IMR-90 (cell line): ENCODE data around the gene OR2W3. TPM values are rescaled to one million over a fixed set of nuclear protein-coding genes. Genes with fewer than 3 reads are reported as not detected.

Experiments
- ATAC-seq: fragments of 200-7000 bp; cut with Tn5 transposase; 2 replicates; pipeline ENCODE4 v1.9.1; 2020; ENCODE audit warnings: low read depth, mild to moderate bottlenecking, moderate library complexity
- BruUV-seq: library from RNA; stranded (reverse); fragments of 400-500 nt; replicated peaks from 2 replicates; lab custom pipeline; 2021; lab: Mats Ljungman, UMichigan
- CTCF ChIA-PET: fragments of 300-600 bp; formaldehyde crosslinking; extraction: SDS; loops from one replicate; lab custom pipeline; 2021; ENCODE audit warnings: antibody characterized with exemption; lab: Yijun Ruan, JAX
- POLR2A ChIA-PET: fragments of 300-600 bp; sonication (Branson Sonifier 250); formaldehyde crosslinking; loops from one replicate; lab custom pipeline; 2022; ENCODE audit warnings: antibody characterized with exemption; ENCODE audit not compliant: unreplicated experiment; lab: Charles Lee
- DNase-seq: peaks from one replicate; pipeline ENCODE4 v3.0.0; 2013
- H2AFZ ChIP-seq: replicated peaks from 2 replicates; pipeline ENCODE3; 2013; ENCODE audit warnings: low read length, mild to moderate bottlenecking; ENCODE audit not compliant: poor library complexity
- H2AK5ac ChIP-seq: 2 replicates; pipeline ENCODE4 v1.6.1; 2013; ENCODE audit warnings: low read depth, low read length, inconsistent platforms
- H2AK9ac ChIP-seq: replicated peaks from 2 replicates; pipeline ENCODE3; 2013; ENCODE audit warnings: mild to moderate bottlenecking, low read depth, low read length, moderate library complexity; ENCODE audit not compliant: poor library complexity
- H2BK120ac ChIP-seq: 2 replicates; pipeline ENCODE4 v1.6.1; 2013; ENCODE audit warnings: low read depth, low read length, inconsistent platforms
- H2BK15ac ChIP-seq: 3 replicates; pipeline ENCODE4 v1.6.1; 2013; ENCODE audit warnings: low read depth, low read length, inconsistent platforms
- H2BK20ac ChIP-seq: 2 replicates; pipeline ENCODE4 v1.6.1; 2013; ENCODE audit warnings: low read depth, mild to moderate bottlenecking, inconsistent platforms, low read length, moderate library complexity
- H2BK5ac ChIP-seq: 2 replicates; pipeline ENCODE4 v1.6.1; 2013; ENCODE audit warnings: mild to moderate bottlenecking, low read depth, low read length, inconsistent platforms; ENCODE audit not compliant: poor library complexity, severe bottlenecking
- H3K14ac ChIP-seq: replicated peaks from 2 replicates; pipeline ENCODE4 v1.6.1; 2013; ENCODE audit warnings: low read depth, low read length, inconsistent platforms
- H3K18ac ChIP-seq: 2 replicates; pipeline ENCODE4 v1.6.1; 2013; ENCODE audit warnings: low read depth, low read length, control low read depth
- H3K23ac ChIP-seq: 2 replicates; pipeline ENCODE4 v1.6.1; 2013; ENCODE audit warnings: low read depth, low read length, inconsistent platforms
- H3K27ac ChIP-seq: 2 replicates; pipeline ENCODE4 v1.5.1; 2013; ENCODE audit warnings: mild to moderate bottlenecking, control low read depth, low read length; ENCODE audit not compliant: insufficient read depth
- H3K27me3 ChIP-seq: 2 replicates; pipeline ENCODE4 v1.6.1; 2013; ENCODE audit warnings: low read length; ENCODE audit not compliant: control insufficient read depth, insufficient read depth
- H3K36me3 ChIP-seq: 2 replicates; pipeline ENCODE4 v1.6.1; 2013; ENCODE audit warnings: low read length, mixed read lengths; ENCODE audit not compliant: control insufficient read depth, insufficient read depth
- H3K4ac ChIP-seq: 2 replicates; pipeline ENCODE4 v1.6.1; 2013; ENCODE audit warnings: low read depth, low read length, inconsistent platforms
- H3K4me1 ChIP-seq: 2 replicates; pipeline ENCODE4 v1.6.1; 2013; ENCODE audit warnings: low read length, mixed read lengths; ENCODE audit not compliant: control insufficient read depth, insufficient read depth
- H3K4me2 ChIP-seq: 2 replicates; pipeline ENCODE4 v1.6.1; 2013; ENCODE audit warnings: low read depth, mild to moderate bottlenecking, control low read depth, low read length, moderate library complexity
- H3K4me3 ChIP-seq: 2 replicates; pipeline ENCODE4 v1.5.1; 2013; ENCODE audit warnings: low read depth, mild to moderate bottlenecking, control low read depth, low read length, moderate library complexity; ENCODE audit not compliant: insufficient read depth
- H3K56ac ChIP-seq: 2 replicates; pipeline ENCODE4 v1.6.1; 2013; ENCODE audit warnings: low read length, inconsistent platforms; ENCODE audit not compliant: insufficient read depth; ENCODE audit errors: extremely low read depth
- H3K79me1 ChIP-seq, 2 experiments: 2 replicates each; pipeline ENCODE4 v1.6.1; 2013; ENCODE audit warnings: low read length in 2 of 2, inconsistent platforms in 1 of 2, low read depth in 1 of 2
- H3K9ac ChIP-seq: 2 replicates; pipeline ENCODE4 v1.6.1; 2013; ENCODE audit warnings: low read depth, low read length, control low read depth
- H3K9me1 ChIP-seq: 2 replicates; pipeline ENCODE4 v1.6.1; 2013; ENCODE audit warnings: low read length, inconsistent platforms; ENCODE audit not compliant: insufficient read depth
- H3K9me3 ChIP-seq: 2 replicates; pipeline ENCODE4 v1.6.1; 2013; ENCODE audit warnings: low read length; ENCODE audit not compliant: control insufficient read depth, insufficient read depth
- H4K20me1 ChIP-seq: 2 replicates; pipeline ENCODE4 v1.6.1; 2013; ENCODE audit warnings: low read length, inconsistent platforms; ENCODE audit not compliant: insufficient read depth
- H4K5ac ChIP-seq: 2 replicates; pipeline ENCODE4 v1.6.1; 2013; ENCODE audit warnings: mild to moderate bottlenecking, low read depth, low read length, control low read depth
- H4K8ac ChIP-seq, 2 experiments: 2 replicates each; pipeline ENCODE4 v1.6.1; 2013; ENCODE audit warnings: low read depth in 2 of 2, low read length in 2 of 2, control low read depth in 1 of 2, inconsistent platforms in 1 of 2
- H4K91ac ChIP-seq: 2 replicates; pipeline ENCODE4 v1.6.1; 2013; ENCODE audit warnings: low read depth, low read length, inconsistent platforms; ENCODE audit not compliant: insufficient read depth
- BHLHE40 ChIP-seq: fragments of 150-350 bp; IDR thresholded peaks from 2 replicates; pipeline ENCODE4 v1.6.1; 2016; ENCODE audit warnings: mild to moderate bottlenecking, low read depth, low read length
- FOS ChIP-seq: fragments of 150-350 bp; IDR thresholded peaks from 2 replicates; pipeline ENCODE4 v1.6.1; 2016; ENCODE audit warnings: low read depth, low read length
- MAZ ChIP-seq: IDR thresholded peaks from 2 replicates; pipeline ENCODE4 v1.6.1; 2012; ENCODE audit warnings: low read depth, mild to moderate bottlenecking, low read length, improper control_type of control experiment, moderate library complexity, borderline replicate concordance
- MXI1 ChIP-seq: IDR thresholded peaks from 2 replicates; pipeline ENCODE4 v1.6.1; 2012; ENCODE audit warnings: low read depth, mild to moderate bottlenecking, low read length, moderate library complexity, borderline replicate concordance
- NFE2L2 ChIP-seq: fragments of 150-350 bp; IDR thresholded peaks from 2 replicates; pipeline ENCODE4 v1.6.1; 2016; ENCODE audit warnings: low read depth, mild to moderate bottlenecking, low read length
- POLR2A ChIP-seq: IDR thresholded peaks from 2 replicates; pipeline ENCODE4 v1.6.1; 2012; ENCODE audit warnings: mild to moderate bottlenecking, low read depth, low read length
- RAD21 ChIP-seq: IDR thresholded peaks from 2 replicates; pipeline ENCODE4 v1.6.1; 2012; ENCODE audit warnings: low read length, improper control_type of control experiment
- RCOR1 ChIP-seq: IDR thresholded peaks from 2 replicates; pipeline ENCODE4 v1.6.1; 2012; ENCODE audit warnings: mild to moderate bottlenecking, low read length, improper control_type of control experiment; ENCODE audit not compliant: insufficient replicate concordance
- RFX5 ChIP-seq: IDR thresholded peaks from 2 replicates; pipeline ENCODE4 v1.8.0; 2012; ENCODE audit warnings: low read depth, mild to moderate bottlenecking, low read length, moderate library complexity
- SMC3 ChIP-seq: fragments of 150-350 bp; IDR thresholded peaks from 2 replicates; pipeline ENCODE4 v1.6.1; 2016; ENCODE audit warnings: low read depth, mild to moderate bottlenecking, antibody characterized with exemption, low read length, moderate library complexity
- WGBS, 2 experiments: methylation state at CpG; one replicate each; pipeline versions ENCODE4 v1.1.5 to v1.1.7; 2013; ENCODE audit warnings: missing lambda C conversion rate in 2 of 2; ENCODE audit not compliant: insufficient read length in 1 of 2; ENCODE audit errors: extremely low coverage in 2 of 2; 5-methylcytosine and 5-hydroxymethylcytosine counted together
- dilution Hi-C: fragments of 300-500 bp; cut with HindIII; formaldehyde crosslinking; loops from one replicate; pipeline ENCODE4 v1.14.3; 2018; ENCODE audit warnings: low sequenced_read_pairs; ENCODE audit not compliant: unreplicated experiment
- in situ Hi-C: fragments of 300-500 bp; cut with MboI; formaldehyde crosslinking; loops from 3 replicates; pipeline ENCODE4 v1.14.3; 2019; ENCODE audit warnings: low sequenced_read_pairs, inconsistent platforms, mixed read lengths
- intact Hi-C: fragments of 100-400 bp; cut with micrococcal nuclease; formaldehyde crosslinking; loops from 2 replicates; pipeline ENCODE4 v1.10.0; 2022
- polyA plus RNA-seq, 3 experiments: library from polyadenylated mRNA; depleted of rRNA; stranded (reverse); fragments of >200 nt; gene quantifications; 2 replicates each; pipeline ENCODE4 v1.2.3, GENCODE V29; 2012; ENCODE audit warnings: low replicate concordance in 1 of 3
- total RNA-seq: library from RNA; depleted of rRNA; stranded (reverse); fragments of >200 nt; gene quantifications from 2 replicates; pipeline ENCODE4 v1.2.3, GENCODE V29; 2012
- TF ChIP-seq, protein P1 (sequence below): fragments of 150-350 bp; IDR thresholded peaks from 2 replicates; pipeline ENCODE4 v1.6.1; 2017; ENCODE audit warnings: mild to moderate bottlenecking, antibody characterized with exemption, low read length, low read depth
- TF ChIP-seq, protein P2 (sequence below): fragments of 150-350 bp; IDR thresholded peaks from 2 replicates; pipeline ENCODE4 v1.6.1; 2016; ENCODE audit warnings: low read depth, mild to moderate bottlenecking, low read length, moderate library complexity, borderline replicate concordance
- TF ChIP-seq, protein P3 (sequence below): conservative IDR thresholded peaks from 2 replicates; pipeline ENCODE4 v1.5.1; 2012; ENCODE audit warnings: mild to moderate bottlenecking, low read depth, low read length, improper control_type of control experiment

Gene OR2W3
- total and polyA plus RNA-seq, 2 of the 4 experiments (the other 2 are of a cell fraction): 0.54 to 0.63 TPM

DNA sequence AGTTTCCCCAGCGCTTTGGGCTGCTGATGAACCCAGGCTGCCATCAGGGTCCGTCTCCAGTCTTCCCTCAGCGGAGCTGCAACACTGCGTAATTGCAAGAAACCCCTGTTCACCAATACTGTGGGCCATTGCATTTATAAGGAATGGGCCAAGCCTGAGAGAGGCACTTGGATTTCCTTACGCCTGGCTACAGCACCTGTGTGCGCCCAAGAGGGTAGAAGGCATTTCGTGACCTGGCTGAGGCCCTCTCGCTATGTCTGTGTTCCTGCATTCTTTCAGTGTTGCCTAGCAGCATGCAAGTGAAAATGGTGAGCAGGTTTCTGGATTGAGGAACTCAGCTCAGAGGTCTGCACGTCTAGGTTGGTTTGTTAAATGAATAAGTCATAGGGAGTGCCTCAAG is 12.0 kb upstream of the OR2W3 start:
- Histone ChIP-seq H2AK9ac (no peak overlapping the region), H3K27ac (no peak overlapping the region), H2BK15ac (no peak overlapping the region), H4K8ac (no peak overlapping the region), H3K9me1 (no peaks in the 10 kb centered on the region), H3K4ac (no peak overlapping the region), H2AK5ac (no peak overlapping the region), H3K9me3 (peaks cover 20% of the 10 kb centered on the region), H2BK120ac (no peak overlapping the region), H3K36me3 (no peaks in the 10 kb centered on the region), H4K91ac (no peak overlapping the region), H3K4me3 (no peak overlapping the region), H3K9ac (no peak overlapping the region), H4K20me1 (no peaks in the 10 kb centered on the region), H3K56ac (no peak overlapping the region), H2AFZ (no peak overlapping the region), H3K27me3 (no peaks in the 10 kb centered on the region), H3K23ac (no peak overlapping the region), H3K18ac (no peak overlapping the region), H3K4me1 (no peaks in the 10 kb centered on the region), H4K5ac (no peak overlapping the region), H2BK20ac (no peak overlapping the region), H2BK5ac (no peak overlapping the region), H3K79me1 (no peaks in the 10 kb centered on the region), H3K4me2 (no peak overlapping the region), H3K14ac (no peak overlapping the region)
- intact Hi-C loops: no loop called here
- 20% methylated on average over 1 of the region's 9 CpGs; no CpG with 5 or more reads in 1 of the 2 experiments for WGBS, 2 experiments
- TF ChIP-seq NFE2L2: no peak
- TF ChIP-seq, protein P1, sequence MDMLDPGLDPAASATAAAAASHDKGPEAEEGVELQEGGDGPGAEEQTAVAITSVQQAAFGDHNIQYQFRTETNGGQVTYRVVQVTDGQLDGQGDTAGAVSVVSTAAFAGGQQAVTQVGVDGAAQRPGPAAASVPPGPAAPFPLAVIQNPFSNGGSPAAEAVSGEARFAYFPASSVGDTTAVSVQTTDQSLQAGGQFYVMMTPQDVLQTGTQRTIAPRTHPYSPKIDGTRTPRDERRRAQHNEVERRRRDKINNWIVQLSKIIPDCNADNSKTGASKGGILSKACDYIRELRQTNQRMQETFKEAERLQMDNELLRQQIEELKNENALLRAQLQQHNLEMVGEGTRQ: no peak
- TF ChIP-seq RAD21: no peak
- no peak for TF ChIP-seq MXI1
- TF ChIP-seq RFX5: no peak
- no peak for TF ChIP-seq SMC3
- no peak for TF ChIP-seq FOS
- no peak for TF ChIP-seq POLR2A
- TF ChIP-seq, protein P2, sequence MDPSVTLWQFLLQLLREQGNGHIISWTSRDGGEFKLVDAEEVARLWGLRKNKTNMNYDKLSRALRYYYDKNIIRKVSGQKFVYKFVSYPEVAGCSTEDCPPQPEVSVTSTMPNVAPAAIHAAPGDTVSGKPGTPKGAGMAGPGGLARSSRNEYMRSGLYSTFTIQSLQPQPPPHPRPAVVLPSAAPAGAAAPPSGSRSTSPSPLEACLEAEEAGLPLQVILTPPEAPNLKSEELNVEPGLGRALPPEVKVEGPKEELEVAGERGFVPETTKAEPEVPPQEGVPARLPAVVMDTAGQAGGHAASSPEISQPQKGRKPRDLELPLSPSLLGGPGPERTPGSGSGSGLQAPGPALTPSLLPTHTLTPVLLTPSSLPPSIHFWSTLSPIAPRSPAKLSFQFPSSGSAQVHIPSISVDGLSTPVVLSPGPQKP: no peak
- no peak for TF ChIP-seq RCOR1
- TF ChIP-seq, protein P3, sequence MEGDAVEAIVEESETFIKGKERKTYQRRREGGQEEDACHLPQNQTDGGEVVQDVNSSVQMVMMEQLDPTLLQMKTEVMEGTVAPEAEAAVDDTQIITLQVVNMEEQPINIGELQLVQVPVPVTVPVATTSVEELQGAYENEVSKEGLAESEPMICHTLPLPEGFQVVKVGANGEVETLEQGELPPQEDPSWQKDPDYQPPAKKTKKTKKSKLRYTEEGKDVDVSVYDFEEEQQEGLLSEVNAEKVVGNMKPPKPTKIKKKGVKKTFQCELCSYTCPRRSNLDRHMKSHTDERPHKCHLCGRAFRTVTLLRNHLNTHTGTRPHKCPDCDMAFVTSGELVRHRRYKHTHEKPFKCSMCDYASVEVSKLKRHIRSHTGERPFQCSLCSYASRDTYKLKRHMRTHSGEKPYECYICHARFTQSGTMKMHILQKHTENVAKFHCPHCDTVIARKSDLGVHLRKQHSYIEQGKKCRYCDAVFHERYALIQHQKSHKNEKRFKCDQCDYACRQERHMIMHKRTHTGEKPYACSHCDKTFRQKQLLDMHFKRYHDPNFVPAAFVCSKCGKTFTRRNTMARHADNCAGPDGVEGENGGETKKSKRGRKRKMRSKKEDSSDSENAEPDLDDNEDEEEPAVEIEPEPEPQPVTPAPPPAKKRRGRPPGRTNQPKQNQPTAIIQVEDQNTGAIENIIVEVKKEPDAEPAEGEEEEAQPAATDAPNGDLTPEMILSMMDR: no peak
- no peak for TF ChIP-seq BHLHE40
- no peak for TF ChIP-seq MAZ
- in situ Hi-C loops: no loop called here
- ATAC-seq (no peak), DNase-seq (no peak)
- no TSS peak for BruUV-seq
- dilution Hi-C loops: no loop called here
- POLR2A ChIA-PET: no interaction called here
- CTCF ChIA-PET: no interaction called here
